Calu3 (cell line): ENCODE measurements around the gene GPR42. TPM values are rescaled to one million over a fixed set of nuclear protein-coding genes. Genes with fewer than 3 reads are reported as not detected.

ENCODE experiments used
- BruUV-seq: library from RNA; stranded (reverse); fragments of 400-500 nt; replicated peaks from 2 replicates; lab custom pipeline; 2021; lab: Mats Ljungman, UMichigan
- CTCF ChIA-PET: fragments of 300-600 bp; sonication (Branson Sonifier 250); formaldehyde crosslinking; loops from one replicate; lab custom pipeline; 2022; ENCODE audit warnings: antibody characterized with exemption; lab: Charles Lee
- DNase-seq: peaks from one replicate; pipeline ENCODE4 v3.0.0; 2022
- H3K27ac Mint-ChIP-seq: one replicate; pipeline ENCODE4 v1.8.0; 2022; ENCODE audit warnings: mixed read lengths; ENCODE audit not compliant: unreplicated experiment
- H3K27me3 Mint-ChIP-seq: one replicate; pipeline ENCODE4 v1.8.0; 2022; ENCODE audit warnings: mixed read lengths; ENCODE audit not compliant: unreplicated experiment
- H3K36me3 Mint-ChIP-seq: one replicate; pipeline ENCODE4 v1.8.0; 2022; ENCODE audit warnings: mild to moderate bottlenecking, moderate library complexity, mixed read lengths; ENCODE audit not compliant: insufficient read depth, unreplicated experiment
- H3K4me1 Mint-ChIP-seq: one replicate; pipeline ENCODE4 v1.8.0; 2022; ENCODE audit warnings: mild to moderate bottlenecking, low read depth, mixed read lengths; ENCODE audit not compliant: unreplicated experiment
- H3K4me3 Mint-ChIP-seq: one replicate; pipeline ENCODE4 v1.8.0; 2022; ENCODE audit warnings: mild to moderate bottlenecking, low read depth, moderate library complexity, mixed read lengths; ENCODE audit not compliant: unreplicated experiment
- H3K9me3 Mint-ChIP-seq: one replicate; pipeline ENCODE4 v1.8.0; 2022; ENCODE audit warnings: low read depth, mixed read lengths; ENCODE audit not compliant: unreplicated experiment
- intact Hi-C: fragments of 100-400 bp; cut with micrococcal nuclease; formaldehyde crosslinking; loops from one replicate; pipeline ENCODE4 v1.10.0; 2022; ENCODE audit not compliant: unreplicated experiment
- total RNA-seq: library from RNA; stranded (reverse); gene quantifications from 2 replicates; pipeline ENCODE4 v1.2.3, GENCODE V29; 2022
- TF ChIP-seq, protein P1 (sequence below): fragments of 200-600 bp; IDR thresholded peaks from one replicate; pipeline ENCODE4 v1.8.0; 2022; ENCODE audit warnings: antibody characterized with exemption; ENCODE audit not compliant: unreplicated experiment

GPR42 gene
- total RNA-seq, 1 experiment from 2014 or later = not detected

DNA sequence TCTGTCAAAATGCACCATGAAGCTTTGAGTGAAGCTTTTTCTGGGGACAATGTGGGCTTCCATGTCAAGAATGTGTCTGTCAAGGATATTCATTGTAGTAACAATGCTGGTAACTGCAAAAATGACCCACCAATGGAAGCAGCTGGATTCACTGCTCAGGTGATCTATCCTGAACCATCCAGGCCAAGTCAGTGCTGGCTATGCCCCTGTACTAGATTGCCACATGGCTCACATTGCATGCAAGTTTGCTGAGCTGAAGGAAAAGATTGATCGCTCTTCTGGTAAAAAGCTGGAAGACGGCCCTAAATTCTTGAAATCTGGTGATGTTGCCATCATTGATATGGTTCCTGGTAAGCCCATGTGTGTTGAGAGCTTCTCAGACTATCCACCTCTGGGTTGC is 12.7 kb downstream of the GPR42 start:
- Mint-ChIP-seq H3K27me3 (peaks cover 34% of the 10 kb centered on the region), H3K27ac (no peak overlapping the region), H3K9me3 (peaks cover 9% of the 10 kb centered on the region), H3K36me3 (no peaks in the 10 kb centered on the region), H3K4me1 (no peaks in the 10 kb centered on the region), H3K4me3 (no peak overlapping the region)
- intact Hi-C loops = no loop called here
- TF ChIP-seq, protein P1, sequence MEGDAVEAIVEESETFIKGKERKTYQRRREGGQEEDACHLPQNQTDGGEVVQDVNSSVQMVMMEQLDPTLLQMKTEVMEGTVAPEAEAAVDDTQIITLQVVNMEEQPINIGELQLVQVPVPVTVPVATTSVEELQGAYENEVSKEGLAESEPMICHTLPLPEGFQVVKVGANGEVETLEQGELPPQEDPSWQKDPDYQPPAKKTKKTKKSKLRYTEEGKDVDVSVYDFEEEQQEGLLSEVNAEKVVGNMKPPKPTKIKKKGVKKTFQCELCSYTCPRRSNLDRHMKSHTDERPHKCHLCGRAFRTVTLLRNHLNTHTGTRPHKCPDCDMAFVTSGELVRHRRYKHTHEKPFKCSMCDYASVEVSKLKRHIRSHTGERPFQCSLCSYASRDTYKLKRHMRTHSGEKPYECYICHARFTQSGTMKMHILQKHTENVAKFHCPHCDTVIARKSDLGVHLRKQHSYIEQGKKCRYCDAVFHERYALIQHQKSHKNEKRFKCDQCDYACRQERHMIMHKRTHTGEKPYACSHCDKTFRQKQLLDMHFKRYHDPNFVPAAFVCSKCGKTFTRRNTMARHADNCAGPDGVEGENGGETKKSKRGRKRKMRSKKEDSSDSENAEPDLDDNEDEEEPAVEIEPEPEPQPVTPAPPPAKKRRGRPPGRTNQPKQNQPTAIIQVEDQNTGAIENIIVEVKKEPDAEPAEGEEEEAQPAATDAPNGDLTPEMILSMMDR = no peak
- no TSS peak for BruUV-seq
- DNase-seq = no peak
- CTCF ChIA-PET = no interaction called here

DNA sequence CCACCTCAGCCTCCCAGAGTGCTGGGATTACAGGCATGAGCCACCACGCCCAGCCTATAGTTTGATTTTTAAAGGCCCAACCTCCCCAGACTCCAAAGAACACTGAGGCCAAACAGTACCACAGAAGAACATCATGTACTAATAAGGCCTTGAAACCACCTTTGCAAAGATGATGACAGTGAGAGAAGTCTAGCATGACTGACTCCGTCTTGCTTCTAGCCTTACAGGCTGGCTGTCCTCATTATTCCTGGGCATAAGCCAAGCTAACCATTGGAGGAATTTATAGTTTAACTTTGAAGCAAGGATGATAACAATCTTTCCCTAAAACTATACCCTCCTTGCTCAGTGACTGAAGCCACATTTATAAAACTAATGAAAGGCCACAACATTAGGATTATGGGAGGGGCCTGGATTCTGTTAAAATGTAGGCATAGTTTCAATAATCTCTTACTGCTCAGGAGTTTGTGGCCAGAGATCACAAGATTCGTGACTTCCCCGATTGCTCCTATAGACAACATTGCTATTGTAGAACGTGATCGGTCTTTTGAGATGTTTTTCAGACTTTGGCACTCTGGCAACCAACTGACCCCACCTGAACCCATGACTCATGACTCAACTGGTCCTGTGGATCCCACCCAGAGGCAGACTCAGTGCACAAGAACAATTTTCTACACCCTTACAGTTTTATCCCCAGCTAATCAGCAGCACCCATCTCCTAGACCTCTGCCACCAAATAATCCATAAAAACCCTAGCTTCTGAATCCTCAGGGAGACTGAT is 17.6 kb downstream of the GPR42 start:
- intact Hi-C loops = no loop called here
- BruUV-seq = no TSS peak
- TF ChIP-seq, protein P1 = no peak
- H3K36me3 Mint-ChIP-seq = no peaks in the 10 kb centered on the region
- H3K9me3 Mint-ChIP-seq = peaks cover 8% of the 10 kb centered on the region
- H3K4me1 Mint-ChIP-seq = no peaks in the 10 kb centered on the region
- H3K27me3 Mint-ChIP-seq = peaks cover under 1% of the 10 kb centered on the region
- no peak for DNase-seq
- no peak overlapping the region for H3K27ac Mint-ChIP-seq
- CTCF ChIA-PET = interaction anchor here (0.6 kb wide), 1 partner anchor 97 kb away, joined by 5 read pairs; no protein-coding TSS in a partner anchor
- no peak overlapping the region for H3K4me3 Mint-ChIP-seq

DNA sequence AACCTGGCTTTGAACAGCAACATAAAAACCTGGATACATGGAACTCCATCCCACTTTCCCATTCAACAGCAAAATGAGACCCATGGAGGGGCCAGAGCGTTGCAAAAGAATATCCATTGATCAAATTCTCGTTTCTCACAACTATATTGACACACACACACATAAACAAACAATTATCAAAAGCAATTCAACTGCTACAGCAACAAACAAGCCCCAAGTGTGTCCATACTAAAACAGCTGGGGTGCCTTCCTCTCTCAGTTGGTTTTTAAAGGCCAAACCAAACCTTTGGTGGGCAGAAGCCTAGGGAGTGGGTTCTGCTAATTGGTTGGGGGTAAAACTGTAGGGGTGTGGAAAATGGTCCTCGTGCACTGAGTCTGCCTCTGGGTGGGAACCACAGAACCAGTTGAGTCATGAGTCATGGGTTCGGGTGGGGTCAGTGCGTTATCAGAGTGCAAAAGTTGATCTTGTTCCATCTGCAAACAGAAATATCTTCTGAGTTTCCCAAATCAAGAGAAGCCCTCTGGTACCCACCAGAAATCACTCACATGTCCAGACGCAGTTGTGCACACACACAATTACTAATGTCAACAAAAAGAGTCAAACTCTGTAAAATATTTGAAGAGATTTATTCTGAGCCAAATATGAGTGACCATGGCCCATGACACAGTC is 18.5 kb downstream of the GPR42 start:
- H3K36me3 Mint-ChIP-seq = no peaks in the 10 kb centered on the region
- no peaks in the 10 kb centered on the region for H3K27me3 Mint-ChIP-seq
- CTCF ChIA-PET = no interaction called here
- DNase-seq = no peak
- BruUV-seq = no TSS peak
- H3K4me3 Mint-ChIP-seq = no peak overlapping the region
- no peak overlapping the region for H3K27ac Mint-ChIP-seq
- intact Hi-C loops = no loop called here
- H3K4me1 Mint-ChIP-seq = no peaks in the 10 kb centered on the region
- TF ChIP-seq, protein P1 = no peak
- peaks cover 8% of the 10 kb centered on the region for H3K9me3 Mint-ChIP-seq

DNA sequence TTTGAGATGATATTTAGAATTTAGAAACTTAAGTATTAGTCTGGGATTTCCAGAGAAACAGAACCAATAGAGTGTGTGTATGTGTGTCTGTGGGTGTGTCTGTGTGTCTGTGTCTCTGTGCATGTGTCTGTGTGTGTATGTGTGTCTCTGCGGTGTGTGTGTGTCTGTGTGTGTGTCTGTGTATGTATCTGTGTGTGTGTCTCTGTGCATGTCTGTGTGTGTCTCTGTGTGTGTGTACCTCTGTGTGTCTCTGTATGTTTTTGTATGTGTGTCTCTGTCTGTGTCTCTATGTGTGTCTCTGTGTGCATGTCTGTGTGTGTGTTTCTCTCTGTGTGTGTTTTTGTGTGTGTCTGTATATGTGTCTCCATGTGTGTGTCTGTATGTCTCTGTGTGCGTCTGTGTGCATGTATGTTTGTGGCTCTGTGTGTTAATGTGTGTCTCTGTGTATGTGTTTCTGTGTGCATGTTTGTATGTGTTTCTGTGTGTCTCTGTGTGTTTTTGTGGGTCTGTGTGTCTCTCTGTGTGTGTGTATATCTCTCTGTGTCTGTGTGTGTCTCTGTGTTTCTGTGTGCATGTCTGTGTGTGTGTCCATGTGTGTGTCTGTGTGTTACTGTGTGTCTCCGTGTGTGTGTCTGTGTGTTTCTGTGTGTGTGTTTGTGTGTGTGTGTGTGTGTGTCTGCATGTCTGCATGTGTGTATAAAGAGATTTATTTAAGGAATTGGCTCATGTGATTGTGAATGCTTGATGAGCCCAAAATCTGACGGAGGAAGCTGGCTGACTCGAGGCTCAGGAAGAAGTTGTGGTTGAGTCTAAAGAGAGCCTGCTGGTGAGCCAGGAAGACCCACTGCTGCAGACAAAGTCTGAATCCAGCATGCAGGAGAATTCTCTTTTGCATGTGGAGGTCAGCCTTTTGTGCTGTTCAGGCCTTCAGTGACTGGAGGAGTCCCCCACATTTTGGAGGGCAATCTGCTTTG is 22.2 kb downstream of the GPR42 start:
- intact Hi-C loops = no loop called here

More for the DNA sequence above, 22.2 kb downstream of the GPR42 start:
- H3K27me3 Mint-ChIP-seq = peaks cover 2% of the 10 kb centered on the region
- no peak for DNase-seq
- no peak overlapping the region for H3K27ac Mint-ChIP-seq
- H3K4me1 Mint-ChIP-seq = no peaks in the 10 kb centered on the region
- BruUV-seq = no TSS peak
- CTCF ChIA-PET = no interaction called here
- peaks cover 2% of the 10 kb centered on the region for H3K9me3 Mint-ChIP-seq
- TF ChIP-seq, protein P1 = no peak
- no peak overlapping the region for H3K4me3 Mint-ChIP-seq
- no peaks in the 10 kb centered on the region for H3K36me3 Mint-ChIP-seq
